ENCODE results near the gene SLC38A11.

Gene SLC38A11

GRCh38 chr2:164849506-164849905, 105.8 kb downstream of the SLC38A11 start:
- Histone ChIP-seq H4K20me1 (ENCODE audit: insufficient read depth, low read length, poor library complexity, severe bottlenecking) (no peaks in the 10 kb centered on the region), H3K4me2 (ENCODE audit: low read depth, low read length, poor library complexity, severe bottlenecking) (no peak overlapping the region), H3K9ac (ENCODE audit: low read depth, low read length, poor library complexity, severe bottlenecking) (no peak overlapping the region), H3K27me3 (ENCODE audit: insufficient read depth, low read length, poor library complexity, severe bottlenecking) (no peaks in the 10 kb centered on the region), H2AFZ (ENCODE audit: low read length) (no peak overlapping the region), H3K4me3 (ENCODE audit: low read length, poor library complexity, severe bottlenecking) (no peak overlapping the region), H3K9me3 (ENCODE audit: insufficient read depth, low read depth, low read length) (no peaks in the 10 kb centered on the region), H3K36me3 (ENCODE audit: insufficient read depth, low read length) (no peaks in the 10 kb centered on the region), H3K79me2 (ENCODE audit: insufficient read depth, low read length) (no peaks in the 10 kb centered on the region), H3K9me2 (replicated peaks; ENCODE audit: low read depth, low read length) (no peaks in the 10 kb centered on the region), H3F3A (ENCODE audit: low read depth) (no peaks in the 10 kb centered on the region), H3K4me1 (ENCODE audit: insufficient read depth, low read length, poor library complexity, severe bottlenecking) (no peaks in the 10 kb centered on the region)
- no peak for TF ChIP-seq EZH2phosphoT487 (IDR thresholded peaks at IDR 0.05; ENCODE audit: borderline replicate concordance)
- TF ChIP-seq CTCF (conservative IDR thresholded peaks at IDR 0.05; ENCODE audit: low read length): no peak

GRCh38 chr2:164847981-164848741, 107.2 kb downstream of the SLC38A11 start:
- peaks cover 5% of the 10 kb centered on the region for H3K4me1 ChIP-seq (ENCODE audit: insufficient read depth, low read length, poor library complexity, severe bottlenecking)
- H4K20me1 ChIP-seq (ENCODE audit: insufficient read depth, low read length, poor library complexity, severe bottlenecking): no peaks in the 10 kb centered on the region
- H2AFZ ChIP-seq (ENCODE audit: low read length): 0 out of 2 replicates have a peak overlapping the region, but pooled peaks have one; percentile 0
- H3K36me3 ChIP-seq (ENCODE audit: insufficient read depth, low read length): no peaks in the 10 kb centered on the region
- no peak overlapping the region for H3K4me2 ChIP-seq (ENCODE audit: low read depth, low read length, poor library complexity, severe bottlenecking)
- H3K9me3 ChIP-seq (ENCODE audit: insufficient read depth, low read depth, low read length): no peaks in the 10 kb centered on the region
- H3F3A ChIP-seq (ENCODE audit: low read depth): no peaks in the 10 kb centered on the region
- H3K9ac ChIP-seq (ENCODE audit: low read depth, low read length, poor library complexity, severe bottlenecking): no peak overlapping the region
- no peaks in the 10 kb centered on the region for H3K27me3 ChIP-seq (ENCODE audit: insufficient read depth, low read length, poor library complexity, severe bottlenecking)
- TF ChIP-seq CTCF (conservative IDR thresholded peaks at IDR 0.05; ENCODE audit: low read length) (no peak), EZH2phosphoT487 (IDR thresholded peaks at IDR 0.05; ENCODE audit: borderline replicate concordance) (no peak)
- H3K79me2 ChIP-seq (ENCODE audit: insufficient read depth, low read length): no peaks in the 10 kb centered on the region
- H3K9me2 ChIP-seq (replicated peaks; ENCODE audit: low read depth, low read length): no peaks in the 10 kb centered on the region
- no peak overlapping the region for H3K4me3 ChIP-seq (ENCODE audit: low read length, poor library complexity, severe bottlenecking)

- H3K36me3 ChIP-seq (ENCODE audit: insufficient read depth, low read length): no peaks in the 10 kb centered on the region
- no peaks in the 10 kb centered on the region for H4K20me1 ChIP-seq (ENCODE audit: insufficient read depth, low read length, poor library complexity, severe bottlenecking)
- H3K4me2 ChIP-seq (ENCODE audit: low read depth, low read length, poor library complexity, severe bottlenecking): no peak overlapping the region
- H2AFZ ChIP-seq (ENCODE audit: low read length): no peak overlapping the region
- no peaks in the 10 kb centered on the region for H3K79me2 ChIP-seq (ENCODE audit: insufficient read depth, low read length)
- no peaks in the 10 kb centered on the region for H3K9me3 ChIP-seq (ENCODE audit: insufficient read depth, low read depth, low read length)
- H3F3A ChIP-seq (ENCODE audit: low read depth): no peaks in the 10 kb centered on the region
- peaks cover 5% of the 10 kb centered on the region for H3K4me1 ChIP-seq (ENCODE audit: insufficient read depth, low read length, poor library complexity, severe bottlenecking)
- H3K9me2 ChIP-seq (replicated peaks; ENCODE audit: low read depth, low read length): no peaks in the 10 kb centered on the region
- no peak for TF ChIP-seq EZH2phosphoT487 (IDR thresholded peaks at IDR 0.05; ENCODE audit: borderline replicate concordance)
- TF ChIP-seq CTCF (conservative IDR thresholded peaks at IDR 0.05; ENCODE audit: low read length): no peak
- no peaks in the 10 kb centered on the region for H3K27me3 ChIP-seq (ENCODE audit: insufficient read depth, low read length, poor library complexity, severe bottlenecking)
- H3K9ac ChIP-seq (ENCODE audit: low read depth, low read length, poor library complexity, severe bottlenecking): no peak overlapping the region
- no peak overlapping the region for H3K4me3 ChIP-seq (ENCODE audit: low read length, poor library complexity, severe bottlenecking)
Observed at GRCh38 chr2:164847291-164847690, 108.0 kb downstream of the SLC38A11 start.

All from Loucy (cell line).